RPMI7951 (cell line): ENCODE data around the gene TTC21A. TPM values are rescaled to one million over a fixed set of nuclear protein-coding genes. Genes with fewer than 3 reads are reported as not detected.
"Not testable (repeated sequence)": the region's sequence is repeated elsewhere in the genome, so short reads cannot be mapped to it uniquely, and the experiment has no call there.

Experiments
- DNase-seq: peaks from one replicate; pipeline ENCODE4 v3.0.0-alpha.2; 2012; ENCODE audit warnings: low read depth
- total RNA-seq: library from RNA; depleted of rRNA; stranded (reverse); fragments of >200 nt; shearing (Covaris generic); gene quantifications from 2 replicates; pipeline ENCODE4 v1.2.3, GENCODE V29; 2014

Gene TTC21A
- total RNA-seq, 1 experiment from 2014 or later = 0.60 TPM

- DNase-seq = no peak
Observed at GRCh38 chr3:39149498-39150147, 42.1 kb downstream of the TTC21A start.

DNA sequence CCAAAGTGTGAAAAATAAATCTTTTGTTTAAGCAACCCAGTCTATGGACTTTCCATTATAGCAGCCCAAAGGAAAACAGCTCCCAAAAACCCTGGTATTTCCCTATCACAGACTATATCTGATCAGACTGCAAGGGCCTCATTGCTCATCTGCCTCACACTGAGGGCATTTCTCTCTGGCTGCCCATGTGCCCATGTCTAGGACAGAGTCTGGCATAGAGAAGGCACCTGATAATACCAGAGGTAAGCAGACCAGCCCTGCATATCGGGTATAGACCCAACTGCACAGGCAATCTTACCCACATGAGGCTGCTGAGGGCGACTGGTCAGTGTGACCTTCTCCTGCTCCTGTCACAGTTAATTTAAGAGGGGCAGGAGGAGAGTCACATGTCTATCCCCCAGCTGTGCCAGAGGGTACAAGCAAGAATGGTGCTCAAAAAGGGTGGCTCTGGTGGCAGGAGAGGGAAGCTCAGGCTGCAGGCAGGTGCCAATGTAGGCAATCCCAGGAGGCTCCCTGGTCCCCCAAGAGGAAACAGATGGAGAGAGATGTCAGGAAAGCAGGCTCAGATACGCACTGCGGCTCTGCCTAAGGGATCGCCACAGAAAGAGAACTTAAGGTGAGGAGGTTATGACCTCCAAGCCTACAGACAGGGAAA, 42.8 kb downstream of the TTC21A start:
- DNase-seq = peak; percentile 28

DNA sequence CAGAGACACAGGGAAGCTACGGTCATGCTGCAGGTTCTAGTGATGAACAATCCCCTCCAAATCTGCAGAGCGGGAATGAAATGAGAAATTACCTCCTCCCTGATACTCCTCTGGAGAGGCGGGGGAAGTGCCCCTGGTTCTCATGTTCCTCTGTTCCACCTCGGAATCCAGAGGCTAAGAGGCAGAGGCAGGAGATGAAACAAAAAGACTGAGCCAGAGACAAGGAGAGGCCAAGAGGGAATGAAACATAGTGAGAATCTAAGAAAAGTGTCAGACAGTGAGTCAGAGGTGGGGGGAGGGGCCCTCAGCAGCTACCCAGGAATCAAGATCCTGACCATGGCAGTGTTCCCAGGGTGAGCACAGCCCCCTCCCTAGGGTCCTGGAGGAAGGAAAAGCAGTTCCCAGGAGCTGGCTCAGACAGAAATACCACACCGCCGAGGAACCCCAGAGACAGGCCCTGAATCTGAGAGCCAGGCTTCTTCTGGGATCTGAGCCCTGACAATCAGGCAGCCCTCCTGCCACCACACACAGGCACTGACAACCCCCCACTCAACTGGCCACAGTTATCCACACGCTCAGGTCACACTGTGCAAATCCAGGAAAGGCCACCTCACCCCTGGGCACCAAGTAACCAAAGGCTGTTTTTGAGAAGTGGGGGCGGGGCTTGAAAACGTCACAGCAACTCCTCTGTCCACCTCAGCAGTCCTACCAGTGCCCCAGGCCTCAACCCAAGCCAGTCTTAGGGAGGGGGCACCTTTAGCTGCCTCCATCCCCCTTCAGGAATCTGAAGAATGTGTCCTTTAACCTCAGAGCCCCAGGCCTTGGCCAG, 43.5 kb downstream of the TTC21A start:
- DNase-seq = peak; percentile 97

DNA sequence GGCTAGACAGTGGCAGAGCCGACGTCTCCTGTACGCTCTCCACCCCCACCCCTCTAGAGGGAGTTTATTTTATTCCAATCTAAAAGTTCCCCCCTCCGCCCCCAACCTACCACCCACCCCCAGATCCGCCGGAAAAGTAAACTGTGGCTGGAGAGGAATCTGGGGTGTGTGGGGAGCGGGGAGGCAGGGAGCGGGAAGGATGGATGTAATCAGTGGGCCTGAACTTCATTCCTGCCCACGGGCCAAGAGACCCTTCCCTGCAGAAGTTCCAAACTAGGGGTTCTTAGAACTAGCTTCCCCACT, 46.4 kb downstream of the TTC21A start:
- DNase-seq = no peak

DNA sequence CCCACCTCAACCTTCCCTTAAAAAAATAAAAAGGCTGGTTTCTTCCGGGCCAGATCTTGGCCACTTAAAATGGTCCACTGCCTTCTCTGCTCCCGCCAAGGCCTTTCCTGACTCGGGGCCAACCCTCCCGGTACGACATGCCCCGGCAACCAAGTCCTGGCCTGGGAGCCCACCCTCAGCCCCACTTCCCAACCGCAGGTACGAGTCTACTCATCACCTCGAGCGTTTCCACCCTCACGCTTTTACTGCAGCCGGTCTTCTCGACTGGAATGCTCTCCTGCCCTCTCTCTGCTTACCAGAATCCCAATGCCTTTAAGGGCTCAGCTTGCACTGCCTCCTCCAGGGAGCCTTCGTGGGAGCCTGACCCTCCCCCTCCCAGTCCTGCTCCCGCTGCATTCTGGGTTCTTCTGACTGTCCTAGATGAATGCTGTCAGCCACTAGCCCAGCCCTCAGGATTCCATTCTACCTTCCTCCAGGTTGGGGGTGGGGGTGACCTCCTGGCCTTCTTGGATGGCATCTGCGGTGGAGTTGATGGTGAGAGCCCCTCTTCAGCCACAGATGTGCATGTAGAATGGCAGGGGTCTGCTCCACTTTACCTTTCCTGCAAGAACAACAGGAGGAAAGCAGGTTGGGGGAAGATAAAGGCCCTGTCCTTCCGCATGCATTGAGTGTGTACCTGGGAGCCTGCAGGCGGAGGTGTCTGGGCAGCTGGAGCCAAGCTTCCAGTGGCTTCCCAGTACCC, 47.0 kb downstream of the TTC21A start:
- no peak for DNase-seq

DNA sequence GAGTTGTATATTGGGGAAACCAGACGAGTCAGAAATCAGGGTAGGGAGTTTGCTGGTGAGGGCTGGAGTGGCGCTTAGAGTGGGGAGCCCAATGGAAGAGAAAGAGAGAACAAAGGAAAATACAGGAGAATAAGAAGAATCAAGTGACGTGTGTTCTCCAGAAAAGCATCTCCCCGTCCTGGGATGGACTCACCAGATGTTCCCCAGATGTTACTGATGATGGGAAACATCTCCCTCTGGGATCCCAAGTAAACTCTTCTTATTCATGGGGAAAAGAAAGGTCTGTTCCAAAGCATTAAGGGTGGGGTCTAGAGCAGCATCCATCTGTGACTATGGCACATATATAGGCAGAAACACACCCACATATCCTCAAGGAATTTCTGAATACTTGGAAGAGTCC, 48.9 kb downstream of the TTC21A start:
- DNase-seq = peak; percentile 24

DNA sequence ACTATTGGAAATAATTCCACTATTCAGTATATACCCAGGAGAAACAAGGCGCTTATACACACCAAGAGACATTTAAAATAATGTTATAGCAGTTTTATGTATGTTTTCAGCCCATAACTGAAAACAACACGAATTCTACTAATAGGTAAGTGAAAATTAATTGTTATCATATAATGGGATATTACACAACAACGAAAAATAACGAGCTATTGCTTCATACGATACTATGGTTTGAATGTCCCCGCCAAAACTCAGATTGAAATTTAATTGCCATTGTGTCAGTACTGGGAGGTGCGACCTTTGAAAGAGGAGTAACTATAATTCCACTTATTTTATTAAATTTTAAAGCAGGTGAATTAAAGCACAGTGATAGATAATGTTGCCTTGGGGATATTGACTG, 49.9 kb downstream of the TTC21A start:
- DNase-seq = no peak

- DNase-seq = no peak
Observed at GRCh38 chr3:39158148-39158715, 50.8 kb downstream of the TTC21A start.

DNA sequence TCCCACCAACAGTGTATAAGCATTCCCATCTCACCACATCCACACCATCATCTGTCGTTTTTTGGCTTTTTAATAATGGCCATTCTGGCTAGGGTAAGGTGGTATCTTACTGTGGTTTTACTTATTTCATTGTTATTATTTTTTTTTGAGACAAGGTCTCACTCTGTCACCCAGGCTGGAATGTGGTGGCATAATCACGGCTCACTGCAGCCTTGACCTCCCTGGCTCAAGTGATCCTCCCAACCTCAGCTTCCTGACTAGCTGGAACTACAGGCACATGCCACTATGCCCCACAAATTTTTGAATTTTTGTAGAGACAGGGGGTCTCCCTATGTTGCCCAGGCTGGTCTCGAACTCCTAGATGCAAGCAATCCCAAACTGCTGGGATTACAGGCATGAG, 56.9 kb downstream of the TTC21A start:
- no peak for DNase-seq

DNA sequence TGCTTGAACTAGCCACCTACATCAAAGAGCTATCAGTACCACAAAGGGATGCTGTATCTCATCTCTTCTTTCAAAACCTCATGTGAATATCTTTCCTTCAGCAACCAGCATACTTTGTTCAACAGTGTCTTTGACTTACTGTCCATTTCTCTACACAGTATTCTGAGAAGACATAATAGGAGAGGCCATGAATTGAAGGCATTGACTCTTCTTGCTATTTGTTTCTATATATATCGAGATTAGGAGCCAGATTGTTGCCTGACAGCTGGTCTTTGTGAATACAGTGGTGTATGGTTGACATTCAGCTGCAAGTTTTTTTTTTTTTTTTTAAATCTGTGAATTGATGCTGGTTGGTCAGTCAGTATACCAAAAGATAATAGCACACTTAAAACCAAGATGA, 58.0 kb downstream of the TTC21A start:
- no peak for DNase-seq

DNA sequence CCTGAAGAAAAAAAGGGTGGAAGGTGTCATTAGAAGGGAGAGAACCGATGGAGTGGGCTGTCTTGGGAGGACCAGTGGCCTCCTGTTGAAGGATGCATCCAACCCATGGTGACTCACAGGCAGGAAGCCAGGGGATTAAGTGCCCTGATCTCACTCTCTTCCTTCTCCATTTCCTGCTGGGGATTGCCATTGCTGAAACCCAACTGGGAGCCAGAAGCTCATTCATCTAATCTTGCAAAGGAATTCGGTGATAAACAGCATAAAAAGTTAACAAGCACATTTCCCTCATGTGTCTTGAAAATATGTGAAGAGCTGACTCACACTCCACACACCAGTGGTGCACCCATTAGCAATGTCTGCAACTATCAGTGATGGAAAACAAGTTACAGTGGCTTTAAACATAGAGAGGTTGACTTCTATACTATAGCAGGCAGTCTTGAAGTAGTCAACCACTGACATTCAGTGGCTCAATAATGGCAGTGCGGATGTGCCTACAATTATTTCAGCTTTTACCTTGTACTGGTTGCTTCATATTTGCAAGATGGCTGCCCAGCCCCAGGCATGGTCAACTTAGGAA, 58.7 kb downstream of the TTC21A start:
- peak; percentile 92 for DNase-seq

DNA sequence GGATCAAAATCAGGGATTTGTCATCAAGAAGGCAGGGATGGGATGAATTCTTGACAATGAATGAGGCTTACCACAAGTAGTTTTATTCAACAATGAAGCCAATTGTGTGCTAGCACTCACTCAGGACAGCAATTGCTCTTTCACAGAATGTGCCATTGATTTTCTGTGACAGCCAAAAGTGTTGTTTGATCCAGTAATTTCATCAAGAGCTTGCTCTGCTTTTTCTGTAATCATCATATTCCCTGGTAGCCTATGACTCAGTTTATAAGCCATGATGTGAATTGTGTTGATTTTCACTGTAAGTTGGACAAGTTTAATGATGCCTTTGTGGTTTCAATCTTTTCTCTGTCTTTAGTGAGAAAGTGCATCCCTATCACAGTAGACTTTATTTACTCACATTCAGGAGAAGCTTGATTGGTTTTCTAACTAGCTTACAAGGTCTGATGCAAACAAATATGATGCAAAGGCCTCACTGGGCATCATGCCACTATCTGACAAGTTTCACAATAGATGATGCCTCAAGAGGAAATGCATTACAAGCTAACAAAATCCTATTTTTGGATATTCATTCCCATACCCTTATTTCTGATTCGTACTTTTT, 59.6 kb downstream of the TTC21A start:
- peak; percentile 81 for DNase-seq

- no peak for DNase-seq
Observed at GRCh38 chr3:39168156-39168780, 60.8 kb downstream of the TTC21A start.

DNA sequence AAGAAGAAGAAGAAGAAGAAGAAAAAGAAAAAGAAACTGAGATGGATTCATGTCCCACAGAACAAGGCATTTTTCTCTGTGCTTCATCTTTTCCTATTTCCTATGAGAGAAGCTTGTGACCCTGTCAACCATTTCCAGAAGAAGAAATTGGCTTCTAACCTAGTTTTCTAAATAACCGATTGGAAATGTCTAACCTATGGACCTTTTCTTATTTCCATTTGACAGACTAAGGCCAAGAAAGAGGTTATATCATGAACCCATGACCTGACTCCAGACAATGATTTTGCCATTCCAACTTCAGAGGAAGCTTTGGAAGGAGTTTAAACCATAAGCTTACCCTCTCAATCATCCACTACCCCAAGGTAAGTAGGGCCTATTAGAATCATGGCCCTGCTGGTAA, 62.2 kb downstream of the TTC21A start:
- no peak for DNase-seq

- DNase-seq = no peak
Observed at GRCh38 chr3:39170461-39170860, 63.0 kb downstream of the TTC21A start.

DNA sequence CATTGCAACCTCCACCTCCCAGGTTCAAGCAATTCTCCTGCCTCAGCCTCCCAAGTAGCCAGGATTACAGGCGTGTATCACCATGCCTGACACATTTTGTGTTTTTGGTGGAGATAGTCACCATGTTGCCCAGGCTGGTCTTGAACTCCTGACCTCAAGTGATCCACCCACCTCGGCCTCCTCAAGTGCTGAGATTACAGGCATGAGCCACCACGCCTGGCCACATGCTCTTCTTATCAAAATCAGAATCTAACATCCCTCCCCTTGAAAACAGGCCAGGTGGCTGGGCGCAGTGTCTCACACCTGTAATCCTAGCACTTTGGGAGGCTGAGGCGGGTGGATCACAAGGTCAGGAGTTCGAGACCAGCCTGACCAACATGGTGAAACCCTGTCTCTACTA, 63.4 kb downstream of the TTC21A start:
- DNase-seq = not testable (repeated sequence)

DNA sequence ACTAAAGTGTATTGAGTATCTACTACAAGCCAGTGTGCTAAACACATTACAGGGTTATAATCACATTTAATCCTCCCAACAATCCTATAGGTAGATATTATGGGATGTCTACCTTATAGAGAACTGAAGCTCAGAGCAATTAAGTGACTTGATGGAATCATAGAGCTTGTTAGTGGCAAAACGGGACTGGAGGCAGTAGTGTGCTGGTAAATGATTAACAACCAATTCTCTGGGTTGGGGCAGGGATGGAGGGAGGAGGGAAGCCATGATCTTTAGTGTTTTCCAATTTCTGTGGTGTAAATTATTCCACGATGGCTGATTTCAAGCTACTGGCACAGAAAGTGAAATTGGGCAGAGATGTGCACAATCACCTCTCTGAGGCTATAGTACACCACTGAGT, 64.4 kb downstream of the TTC21A start:
- DNase-seq = no peak

GRCh38 chr3:39173318-39174125, 66.0 kb downstream of the TTC21A start:
- DNase-seq = no peak

DNA sequence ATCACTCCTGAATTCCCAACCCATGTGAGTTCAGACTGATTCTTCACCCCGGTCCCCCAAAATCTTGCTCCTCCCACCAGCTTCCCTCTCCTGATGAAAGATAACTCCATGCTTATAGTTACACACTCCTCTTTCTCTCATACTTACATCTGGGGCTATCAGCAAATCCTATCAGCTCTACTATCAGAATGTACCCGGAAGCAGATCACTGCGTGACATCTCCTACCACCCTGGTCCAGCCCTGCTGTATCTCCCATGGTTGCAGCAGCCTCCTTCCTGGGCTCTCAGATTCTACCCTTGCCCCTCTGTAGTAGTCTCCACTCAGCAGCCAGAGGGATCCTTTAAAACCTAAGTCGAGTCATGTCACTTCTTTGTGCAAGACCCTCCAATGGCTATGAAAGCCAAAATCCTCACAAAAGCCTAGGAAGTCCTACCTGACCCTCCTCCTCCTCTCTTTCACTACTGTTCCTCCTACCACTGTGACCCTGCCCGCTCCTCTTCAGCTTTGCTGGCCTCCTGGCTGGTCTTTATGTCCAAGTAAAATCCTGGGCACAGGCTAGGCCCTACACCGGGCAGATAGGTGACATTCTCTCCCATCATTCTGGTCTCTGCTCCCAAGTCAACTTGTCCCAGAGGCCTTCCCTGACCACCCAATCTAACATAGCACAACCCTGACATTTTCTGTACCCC, 68.7 kb downstream of the TTC21A start:
- no peak for DNase-seq
